DOHH2 (cell line): ENCODE data around the gene MICAL2.

Source experiments
- H3F3A ChIP-seq: fragments of 200-600 bp; sonication (generic), shearing (Covaris generic); 2 replicates; pipeline ENCODE4 v1.6.0; 2016; ENCODE audit warnings: antibody characterized with exemption, mild to moderate bottlenecking; ENCODE audit not compliant: control insufficient read depth, insufficient read depth
- H3K27ac ChIP-seq: fragments of 200-600 bp; sonication (generic); 2 replicates; pipeline ENCODE4 v1.5.1; 2014; ENCODE audit warnings: low read depth, mild to moderate bottlenecking, low read length, moderate library complexity
- H3K27me3 ChIP-seq: fragments of 200-600 bp; sonication (generic); 2 replicates; pipeline ENCODE4 v1.6.1; 2014; ENCODE audit warnings: mild to moderate bottlenecking, low read length, mixed read lengths; ENCODE audit not compliant: control insufficient read depth
- H3K36me3 ChIP-seq: fragments of 200-600 bp; sonication (generic); 2 replicates; pipeline ENCODE4 v1.6.1; 2014; ENCODE audit warnings: mild to moderate bottlenecking, low read length, moderate library complexity, mixed read lengths; ENCODE audit not compliant: control insufficient read depth
- H3K4me1 ChIP-seq: fragments of 200-600 bp; sonication (generic); 2 replicates; pipeline ENCODE4 v1.6.1; 2014; ENCODE audit warnings: mild to moderate bottlenecking, low read length, mixed read lengths; ENCODE audit not compliant: control insufficient read depth
- H3K4me2 ChIP-seq: fragments of 200-600 bp; sonication (generic); 2 replicates; pipeline ENCODE4 v1.6.0; 2014; ENCODE audit warnings: mild to moderate bottlenecking, low read length, moderate library complexity
- H3K4me3 ChIP-seq: fragments of 200-600 bp; sonication (generic); 2 replicates; pipeline ENCODE4 v1.5.1; 2014; ENCODE audit warnings: mild to moderate bottlenecking, low read length, mixed read lengths
- H3K79me2 ChIP-seq: fragments of 200-600 bp; sonication (generic); 2 replicates; pipeline ENCODE4 v1.6.1; 2014; ENCODE audit warnings: mild to moderate bottlenecking, low read length, mixed read lengths; ENCODE audit not compliant: control insufficient read depth
- H3K9me2 ChIP-seq: fragments of 200-600 bp; sonication (generic); replicated peaks from 2 replicates; pipeline ENCODE4 v1.6.1; 2014; ENCODE audit warnings: mild to moderate bottlenecking, low read length, mixed read lengths; ENCODE audit not compliant: control insufficient read depth
- H3K9me3 ChIP-seq: fragments of 200-600 bp; sonication (generic); 2 replicates; pipeline ENCODE4 v1.6.1; 2014; ENCODE audit warnings: antibody characterized with exemption, low read length, mixed read lengths; ENCODE audit not compliant: control insufficient read depth, insufficient read depth
- H4K20me1 ChIP-seq: fragments of 200-600 bp; sonication (generic); 2 replicates; pipeline ENCODE4 v1.6.0; 2014; ENCODE audit warnings: low read depth, mild to moderate bottlenecking, antibody characterized with exemption, low read length, moderate library complexity; ENCODE audit not compliant: control insufficient read depth, insufficient read depth
- CTCF ChIP-seq: fragments of 200-600 bp; sonication (generic); IDR thresholded peaks from one replicate; pipeline ENCODE4 v1.5.1; 2014; ENCODE audit warnings: antibody characterized with exemption, mild to moderate bottlenecking, low read depth, low read length; ENCODE audit not compliant: poor library complexity, severe bottlenecking
- EZH2phosphoT487 ChIP-seq: fragments of 200-600 bp; sonication (generic); IDR thresholded peaks from 2 replicates; pipeline ENCODE4 v1.6.1; 2017; ENCODE audit warnings: borderline replicate concordance, mild to moderate bottlenecking, antibody characterized with exemption, low read length, moderate library complexity, mixed read lengths

MICAL2 gene

GRCh38 chr11:12064136-12064953 is 46.0 kb upstream of the MICAL2 start:
- Histone ChIP-seq H3K27me3 (0 out of 2 replicates have a peak, but pooled peaks cover 2% of the 10 kb centered on the region), H3K4me2 (no peak overlapping the region), H3K4me3 (no peak overlapping the region), H3K36me3 (no peaks in the 10 kb centered on the region), H3K27ac (no peak overlapping the region), H3K9me2 (no peaks in the 10 kb centered on the region), H4K20me1 (no peaks in the 10 kb centered on the region), H3K79me2 (no peaks in the 10 kb centered on the region), H3K4me1 (no peaks in the 10 kb centered on the region), H3K9me3 (no peaks in the 10 kb centered on the region), H3F3A (no peaks in the 10 kb centered on the region)
- TF ChIP-seq CTCF (no peak), EZH2phosphoT487 (no peak)

- H3K36me3 ChIP-seq: no peaks in the 10 kb centered on the region
- H3K4me1 ChIP-seq: no peaks in the 10 kb centered on the region
- no peaks in the 10 kb centered on the region for H3K9me2 ChIP-seq
- no peaks in the 10 kb centered on the region for H3F3A ChIP-seq
- H3K4me2 ChIP-seq: no peak overlapping the region
- no peaks in the 10 kb centered on the region for H3K79me2 ChIP-seq
- H3K27me3 ChIP-seq: 0 out of 2 replicates have a peak, but pooled peaks cover 2% of the 10 kb centered on the region
- H3K9me3 ChIP-seq: no peaks in the 10 kb centered on the region
- no peak overlapping the region for H3K4me3 ChIP-seq
- no peaks in the 10 kb centered on the region for H4K20me1 ChIP-seq
- no peak overlapping the region for H3K27ac ChIP-seq
- TF ChIP-seq EZH2phosphoT487: no peak
Observed at GRCh38 chr11:12064954-12065280, 45.5 kb upstream of the MICAL2 start.

- Histone ChIP-seq H3K4me2 (no peak overlapping the region), H4K20me1 (no peaks in the 10 kb centered on the region), H3K79me2 (no peaks in the 10 kb centered on the region), H3K4me3 (no peak overlapping the region), H3K9me2 (no peaks in the 10 kb centered on the region), H3K36me3 (no peaks in the 10 kb centered on the region), H3K27ac (no peak overlapping the region), H3K27me3 (0 out of 2 replicates have a peak, but pooled peaks cover 2% of the 10 kb centered on the region), H3K9me3 (no peaks in the 10 kb centered on the region), H3K4me1 (no peaks in the 10 kb centered on the region), H3F3A (no peaks in the 10 kb centered on the region)
- TF ChIP-seq EZH2phosphoT487: no peak
- TF ChIP-seq CTCF: no peak
Observed at GRCh38 chr11:12066056-12066798, 44.2 kb upstream of the MICAL2 start.
